HG02798 (cell line): Measurements from ENCODE around the gene GNB1L.

Experiments used
- ATAC-seq: cut with Tn5 transposase; IDR thresholded peaks from one replicate; pipeline ENCODE4 v1.9.1; 2021; ENCODE audit warnings: mild to moderate bottlenecking; ENCODE audit not compliant: unreplicated experiment, poor library complexity

GNB1L gene

GRCh38 chr22:19867617-19868016 is 12.9 kb upstream of the GNB1L start:
- no peak for ATAC-seq

GRCh38 chr22:19866665-19867009 is 12.0 kb upstream of the GNB1L start:
- ATAC-seq, result no peak

- ATAC-seq, result no peak
These were observed 10.6 kb upstream of the GNB1L start for GRCh38 chr22:19865141-19865829.

- no peak for ATAC-seq
These were observed 9.9 kb upstream of the GNB1L start for GRCh38 chr22:19864538-19865106.

DNA sequence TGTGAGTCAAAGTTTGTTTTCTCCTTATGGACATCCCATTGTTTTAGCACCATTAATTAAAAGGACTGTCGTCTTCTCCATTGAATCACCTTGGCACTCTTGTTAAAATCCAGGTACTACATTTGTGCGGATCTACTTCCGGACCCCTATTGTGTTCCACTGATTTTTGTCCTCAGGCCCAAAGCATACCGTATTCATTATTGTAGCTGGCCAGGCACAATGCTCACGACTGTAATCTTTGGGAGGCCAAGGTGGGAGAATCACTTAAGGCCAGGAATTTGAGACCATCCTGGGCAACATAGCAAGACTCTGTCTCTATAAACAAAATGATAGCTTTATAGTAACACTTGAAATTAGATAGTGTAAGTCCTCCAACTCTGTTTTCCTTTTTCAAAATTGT is 8.9 kb upstream of the GNB1L start:
- ATAC-seq, result no peak

DNA sequence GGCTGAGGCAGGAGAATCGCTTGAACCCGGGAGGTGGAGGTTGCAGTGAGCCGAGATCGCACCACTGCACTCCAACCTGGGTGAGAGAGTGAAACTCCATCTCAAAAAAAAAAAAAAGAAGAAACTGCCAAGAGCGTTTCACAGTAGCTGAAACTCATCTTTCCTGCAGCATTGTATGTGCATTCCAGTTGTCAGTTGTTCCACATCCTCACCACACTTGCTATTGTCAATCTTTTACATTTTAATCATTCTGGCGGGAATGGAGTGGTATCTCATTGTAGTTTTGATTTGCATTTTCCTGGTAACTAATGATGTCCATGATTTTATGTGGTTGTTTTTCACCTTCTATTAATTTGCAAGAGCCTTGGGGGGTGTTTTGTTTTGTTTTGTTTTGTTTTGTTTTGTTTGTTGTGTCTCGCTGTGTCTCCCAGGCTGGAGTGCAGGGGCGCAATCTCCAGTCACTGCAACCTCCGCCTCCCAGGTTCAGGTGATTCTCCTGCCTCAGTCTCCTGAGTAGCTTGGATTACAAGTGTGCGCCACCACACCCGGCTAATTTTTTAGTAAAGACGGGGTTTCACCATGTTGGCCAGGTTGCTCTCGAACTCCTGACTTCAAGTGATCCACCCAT is 8.1 kb upstream of the GNB1L start:
- ATAC-seq, result no peak

DNA sequence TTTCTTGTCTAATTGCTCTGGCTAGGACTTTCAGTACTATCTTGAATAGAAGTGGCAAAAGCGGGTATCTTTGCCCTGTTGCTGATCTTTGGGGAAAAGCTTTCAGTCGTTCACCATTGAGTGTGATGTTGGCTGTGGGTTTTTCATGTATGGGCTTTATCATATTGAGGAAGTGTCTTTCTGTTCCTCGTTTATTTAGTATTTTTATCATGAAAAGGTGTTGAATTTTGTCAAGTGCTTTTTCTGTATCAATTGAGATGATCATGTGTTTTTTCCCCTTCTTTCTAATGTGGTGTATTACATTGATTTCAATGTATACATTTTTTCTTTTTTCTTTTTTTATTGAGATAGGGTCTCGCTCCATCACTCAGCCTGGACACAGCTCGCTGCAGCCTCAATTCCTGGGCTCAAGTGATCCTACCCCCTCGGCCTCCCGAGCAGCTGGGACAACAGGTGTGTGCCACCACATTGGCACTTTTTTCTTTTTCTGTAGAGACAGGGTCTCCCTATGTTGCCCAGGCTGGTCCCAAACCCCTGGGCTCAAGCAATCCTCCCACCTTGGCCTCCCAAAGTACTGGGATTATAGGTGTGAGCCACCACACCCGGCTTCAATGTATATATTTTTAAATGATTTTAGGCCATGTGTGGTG is 5.3 kb upstream of the GNB1L start:
- no peak for ATAC-seq

DNA sequence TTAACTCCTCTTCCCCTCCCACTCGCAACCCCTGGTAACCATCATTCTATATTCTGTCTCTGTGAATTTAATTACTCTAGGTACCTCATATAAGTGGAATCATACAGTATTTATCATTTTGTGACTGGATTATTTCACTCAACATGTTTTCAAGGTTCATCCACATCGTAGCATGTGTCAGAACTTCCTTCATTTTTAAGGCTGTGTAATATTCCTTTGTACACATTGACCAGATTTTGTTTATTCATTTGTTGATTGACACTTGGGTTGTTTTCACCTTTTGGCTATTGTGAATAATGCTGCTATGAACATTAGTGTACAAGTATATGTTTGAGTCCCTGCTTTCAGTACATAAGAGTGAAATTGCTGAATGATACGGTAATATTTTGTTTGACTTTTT is 2.7 kb upstream of the GNB1L start:
- no peak for ATAC-seq

DNA sequence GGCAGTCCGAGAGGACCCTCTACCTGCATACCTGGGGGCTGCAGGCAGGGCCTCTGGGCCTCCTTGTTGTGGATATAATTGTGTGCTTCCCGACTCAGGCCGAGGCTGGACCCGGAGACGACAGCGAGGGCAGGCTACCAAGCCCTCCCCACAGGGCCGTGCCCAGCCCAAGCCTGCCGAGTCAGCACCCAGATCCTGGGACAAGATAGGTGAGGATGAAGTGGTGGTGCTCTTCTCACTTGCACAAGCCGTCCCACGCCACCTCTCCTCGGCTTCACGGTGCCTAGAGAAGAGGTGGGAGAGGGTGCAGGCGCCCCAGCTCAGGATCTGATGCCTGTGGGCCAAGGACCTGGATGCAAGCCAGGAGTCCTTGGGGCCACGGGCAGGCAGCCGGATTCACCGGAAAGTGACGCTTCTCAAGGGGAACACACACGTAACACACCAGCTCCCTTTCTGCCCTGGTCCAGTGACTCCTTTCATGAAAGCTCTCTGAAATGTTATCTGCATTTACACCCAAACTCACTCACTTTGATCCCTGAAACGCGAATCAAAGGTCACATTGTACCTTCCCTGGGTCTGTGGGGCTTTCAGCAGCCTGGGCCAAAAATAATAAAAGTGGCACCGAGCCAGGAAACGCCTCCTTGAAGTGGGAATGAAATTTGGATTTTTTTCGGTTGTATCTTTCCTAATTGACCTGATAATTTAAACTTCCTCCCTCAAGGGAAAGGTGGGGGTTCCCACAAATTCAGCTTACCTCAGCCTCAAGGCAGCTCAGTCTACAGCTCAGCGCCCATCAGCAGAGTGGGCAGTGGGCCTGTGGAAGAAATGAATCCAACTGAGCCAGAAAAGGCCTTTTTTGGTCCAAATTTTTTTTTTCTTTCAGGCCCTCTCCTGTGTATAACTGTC is 1.1 kb upstream of the GNB1L start:
- peak; percentile 4 for ATAC-seq

DNA sequence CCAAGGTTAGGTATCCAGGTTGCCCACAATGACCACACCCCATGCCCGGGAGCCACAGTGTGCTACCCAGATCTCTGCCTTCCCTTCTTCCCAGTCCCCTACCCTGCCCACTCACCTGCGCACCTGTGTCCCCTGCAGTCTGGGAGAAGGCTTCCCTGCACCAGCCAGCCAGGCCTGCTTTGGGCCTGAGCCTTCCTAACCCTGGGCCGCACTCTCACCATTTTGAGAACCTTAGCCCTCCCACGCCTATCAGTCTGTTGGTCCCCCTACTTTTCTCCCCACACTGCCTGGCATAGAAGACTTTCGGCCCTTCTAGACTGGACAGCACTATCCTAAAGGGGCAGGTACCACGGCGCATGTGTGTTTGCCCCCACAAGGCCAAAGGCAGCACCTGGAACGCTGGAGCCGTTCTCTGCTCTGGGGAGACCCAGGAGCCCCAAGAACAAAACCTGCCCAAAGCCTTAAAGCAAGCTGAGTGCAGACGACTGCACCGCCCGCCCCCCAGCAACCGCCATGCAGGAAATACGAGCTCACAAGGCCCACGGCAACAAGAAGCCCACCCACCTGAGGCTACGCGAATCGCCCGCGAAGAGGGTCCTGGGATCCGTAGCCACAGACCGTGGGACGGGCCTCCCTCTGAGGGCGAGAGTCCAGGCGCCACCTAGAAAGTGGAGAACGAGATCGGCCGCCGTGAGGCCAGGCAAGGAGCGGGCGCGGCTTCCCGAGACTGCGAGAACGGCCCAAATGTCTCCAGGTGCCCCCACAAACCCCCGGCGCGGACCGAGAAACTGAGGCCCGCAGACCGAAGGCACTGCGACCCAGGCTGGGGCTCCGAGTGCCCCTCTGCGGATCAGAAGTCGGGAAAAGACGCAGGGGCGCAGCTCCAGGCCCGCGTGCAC is 546 bp downstream of the GNB1L start:
- ATAC-seq, result no peak

- no peak for ATAC-seq
These were observed 1.4 kb downstream of the GNB1L start for GRCh38 chr22:19853058-19853878.

DNA sequence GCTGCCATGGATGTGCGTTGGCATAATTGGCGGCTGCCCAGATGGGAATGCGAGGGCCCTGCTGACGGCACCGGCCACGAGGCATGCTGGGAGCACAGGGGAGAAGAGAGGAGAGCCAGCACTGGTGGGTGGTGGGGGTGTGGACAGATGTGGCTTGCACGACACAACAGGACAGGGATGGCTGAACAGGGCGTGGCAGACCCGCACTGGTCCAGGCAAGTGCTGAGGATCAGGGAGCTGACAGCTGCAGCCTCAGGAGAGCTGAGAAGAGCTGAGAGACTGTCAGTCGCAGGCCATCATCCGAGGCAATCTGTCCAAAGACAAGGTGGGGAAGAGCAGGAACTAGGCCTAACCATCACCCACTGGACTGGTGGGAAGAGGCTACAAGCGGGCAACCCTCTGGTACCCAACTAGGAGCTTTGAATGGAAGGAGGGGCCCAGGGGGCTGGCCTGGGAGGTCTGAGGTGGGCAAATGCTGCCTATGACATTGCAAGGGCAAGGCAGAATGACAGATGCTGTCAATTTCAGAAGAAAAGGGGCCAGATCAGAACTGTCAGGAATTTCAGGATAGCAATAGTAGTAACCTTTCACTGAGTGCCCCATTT is 2.4 kb downstream of the GNB1L start:
- ATAC-seq, result no peak

DNA sequence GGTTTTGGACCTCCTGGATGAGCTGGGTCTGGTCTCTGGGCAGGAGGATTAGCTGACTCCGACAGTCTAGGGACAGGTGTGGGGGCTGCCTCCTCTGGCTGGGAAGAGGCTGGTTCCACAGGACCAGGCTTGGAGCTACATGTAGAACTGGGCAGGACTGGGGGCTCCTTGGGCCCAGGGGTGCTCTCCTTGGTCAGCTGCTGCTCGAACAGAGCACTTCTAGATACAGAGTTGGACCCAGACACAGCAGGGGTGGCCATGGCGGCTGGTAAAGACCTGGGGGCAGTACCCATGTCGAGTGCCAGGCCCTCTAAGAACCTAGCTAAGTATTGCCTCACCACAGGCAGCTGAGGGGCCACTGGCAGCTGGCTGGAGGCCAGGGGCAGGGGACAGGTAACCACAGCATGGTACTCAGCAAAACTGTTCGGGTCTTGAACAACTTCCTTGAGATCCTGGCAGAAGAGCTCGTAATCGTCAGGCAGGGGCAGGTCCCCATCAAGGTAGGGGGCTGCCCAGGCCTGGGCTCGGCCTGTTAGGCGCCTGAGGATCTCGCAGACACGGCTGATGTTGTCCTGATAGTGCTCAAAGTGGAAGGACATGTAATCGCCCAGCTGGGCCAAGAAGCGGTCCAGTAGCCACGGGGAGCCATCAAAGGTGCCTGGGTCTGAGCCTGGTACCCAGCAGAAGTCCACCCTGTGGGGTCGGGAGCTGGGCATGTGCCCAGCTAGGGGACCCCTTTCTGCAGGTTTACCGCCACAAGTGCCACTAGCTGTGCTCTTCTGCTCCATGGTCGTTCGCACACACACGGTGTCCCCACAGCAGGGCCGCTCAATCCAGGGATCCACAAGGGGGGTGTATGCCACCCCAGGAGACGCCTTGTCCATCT is 3.1 kb downstream of the GNB1L start:
- no peak for ATAC-seq

DNA sequence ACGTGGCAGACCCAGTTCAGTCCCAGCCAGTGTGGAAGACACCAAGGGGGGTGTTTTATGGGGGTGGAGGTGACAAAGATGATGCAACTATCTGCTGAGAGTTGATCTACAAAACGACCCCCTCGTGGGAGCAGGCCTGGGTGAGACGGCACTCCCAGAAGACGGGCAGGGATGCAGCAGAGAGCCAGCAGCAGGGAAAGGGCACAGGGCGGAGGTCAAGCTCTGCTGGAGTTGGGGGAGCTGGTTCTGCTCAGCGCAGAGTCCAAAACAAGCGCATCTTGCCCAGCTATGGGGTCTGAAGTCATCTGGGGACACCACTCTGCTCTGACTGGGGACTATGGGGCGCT is 3.9 kb downstream of the GNB1L start:
- no peak for ATAC-seq

GRCh38 chr22:19849835-19850762 is 4.6 kb downstream of the GNB1L start:
- no peak for ATAC-seq
